ENCODE results near the gene NAA15.
"Not testable (repeated sequence)": the region's sequence is repeated elsewhere in the genome, so short reads cannot be mapped to it uniquely, and the experiment has no call there.

Gene NAA15

DNA sequence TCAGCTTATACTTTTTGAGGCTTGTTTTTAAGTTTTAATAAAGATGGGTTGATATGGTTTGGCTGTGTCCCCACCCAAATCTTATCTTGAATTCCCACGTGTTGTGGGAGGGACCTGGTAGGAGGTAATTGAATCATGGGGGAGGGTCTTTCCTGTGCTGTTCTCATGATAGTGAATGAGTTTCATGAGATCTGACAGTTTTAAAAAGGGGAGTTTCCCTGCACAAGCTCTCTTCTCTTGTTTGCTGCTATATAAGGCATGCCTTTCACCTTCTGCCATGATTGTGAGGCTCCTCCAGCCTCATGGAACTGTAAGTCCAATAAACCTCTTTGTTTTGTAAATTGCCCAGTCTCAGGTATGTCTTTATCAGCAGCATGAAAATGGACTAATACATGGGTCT, 20.8 kb downstream of the NAA15 start:
- H3K27me3 ChIP-seq (ENCODE audit: control insufficient read depth, insufficient read depth, low read length); H3K4me1 ChIP-seq (ENCODE audit: control insufficient read depth, insufficient read depth, low read length); H3K9ac ChIP-seq (ENCODE audit: low read depth, low read length); H3K9me3 ChIP-seq (ENCODE audit: control insufficient read depth, insufficient read depth, low read length); H3K36me3 ChIP-seq (ENCODE audit: control insufficient read depth, insufficient read depth, low read length); H3K4me3 ChIP-seq (ENCODE audit: low read depth, low read length): not testable (repeated sequence)

- not testable (repeated sequence) for H3K4me1 ChIP-seq (ENCODE audit: control insufficient read depth, insufficient read depth, low read length); H3K9ac ChIP-seq (ENCODE audit: low read depth, low read length); H3K9me3 ChIP-seq (ENCODE audit: control insufficient read depth, insufficient read depth, low read length); H3K4me3 ChIP-seq (ENCODE audit: low read depth, low read length); H3K36me3 ChIP-seq (ENCODE audit: control insufficient read depth, insufficient read depth, low read length); H3K27me3 ChIP-seq (ENCODE audit: control insufficient read depth, insufficient read depth, low read length)
Measured at GRCh38 chr4:139322541-139322940, 21.2 kb downstream of the NAA15 start.

GRCh38 chr4:139324620-139325019, 23.3 kb downstream of the NAA15 start:
- H3K36me3 ChIP-seq (ENCODE audit: control insufficient read depth, insufficient read depth, low read length): no peaks in the 10 kb centered on the region
- H3K9me3 ChIP-seq (ENCODE audit: control insufficient read depth, insufficient read depth, low read length): no peaks in the 10 kb centered on the region
- peaks cover 11% of the 10 kb centered on the region for H3K4me1 ChIP-seq (ENCODE audit: control insufficient read depth, insufficient read depth, low read length)
- H3K4me3 ChIP-seq (ENCODE audit: low read depth, low read length): no peak overlapping the region
- no peak overlapping the region for H3K9ac ChIP-seq (ENCODE audit: low read depth, low read length)
- no peaks in the 10 kb centered on the region for H3K27me3 ChIP-seq (ENCODE audit: control insufficient read depth, insufficient read depth, low read length)

- Histone ChIP-seq H3K4me1 (ENCODE audit: control insufficient read depth, insufficient read depth, low read length) (peaks cover 12% of the 10 kb centered on the region), H3K9me3 (ENCODE audit: control insufficient read depth, insufficient read depth, low read length) (no peaks in the 10 kb centered on the region), H3K4me3 (ENCODE audit: low read depth, low read length) (no peak overlapping the region), H3K36me3 (ENCODE audit: control insufficient read depth, insufficient read depth, low read length) (no peaks in the 10 kb centered on the region), H3K27me3 (ENCODE audit: control insufficient read depth, insufficient read depth, low read length) (no peaks in the 10 kb centered on the region), H3K9ac (ENCODE audit: low read depth, low read length) (no peak overlapping the region)
Measured at GRCh38 chr4:139329665-139330200, 28.4 kb downstream of the NAA15 start.

GRCh38 chr4:139330283-139330682, 29.0 kb downstream of the NAA15 start:
- no peak overlapping the region for H3K4me3 ChIP-seq (ENCODE audit: low read depth, low read length)
- H3K9ac ChIP-seq (ENCODE audit: low read depth, low read length): no peak overlapping the region
- no peaks in the 10 kb centered on the region for H3K36me3 ChIP-seq (ENCODE audit: control insufficient read depth, insufficient read depth, low read length)
- no peaks in the 10 kb centered on the region for H3K9me3 ChIP-seq (ENCODE audit: control insufficient read depth, insufficient read depth, low read length)
- no peaks in the 10 kb centered on the region for H3K27me3 ChIP-seq (ENCODE audit: control insufficient read depth, insufficient read depth, low read length)
- H3K4me1 ChIP-seq (ENCODE audit: control insufficient read depth, insufficient read depth, low read length): peaks cover 10% of the 10 kb centered on the region

GRCh38 chr4:139331185-139331584, 29.9 kb downstream of the NAA15 start:
- Histone ChIP-seq H3K4me3 (ENCODE audit: low read depth, low read length) (no peak overlapping the region), H3K9ac (ENCODE audit: low read depth, low read length) (no peak overlapping the region), H3K4me1 (ENCODE audit: control insufficient read depth, insufficient read depth, low read length) (peaks cover 10% of the 10 kb centered on the region), H3K9me3 (ENCODE audit: control insufficient read depth, insufficient read depth, low read length) (no peaks in the 10 kb centered on the region), H3K27me3 (ENCODE audit: control insufficient read depth, insufficient read depth, low read length) (no peaks in the 10 kb centered on the region), H3K36me3 (ENCODE audit: control insufficient read depth, insufficient read depth, low read length) (no peaks in the 10 kb centered on the region)

DNA sequence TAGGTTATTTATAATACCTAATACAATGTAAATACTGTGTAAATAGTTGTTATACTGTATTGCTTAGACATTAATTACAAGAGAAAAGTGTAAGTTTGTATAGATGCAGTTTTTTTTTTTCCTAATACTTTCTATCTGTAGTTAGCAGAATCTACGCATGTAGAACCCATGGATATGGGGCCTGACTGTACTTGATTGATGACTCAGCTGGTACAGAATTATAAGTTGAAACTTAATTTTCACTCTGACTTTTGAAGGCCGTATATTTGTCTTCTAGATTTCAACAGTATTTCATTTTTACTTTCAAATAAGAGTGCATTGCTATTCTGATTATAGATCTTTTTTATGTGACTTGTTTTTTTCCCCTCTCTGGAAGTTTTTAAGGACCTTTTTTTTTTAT, 31.7 kb downstream of the NAA15 start:
- H3K4me1 ChIP-seq (ENCODE audit: control insufficient read depth, insufficient read depth, low read length): peaks cover 10% of the 10 kb centered on the region
- H3K36me3 ChIP-seq (ENCODE audit: control insufficient read depth, insufficient read depth, low read length): no peaks in the 10 kb centered on the region
- H3K9ac ChIP-seq (ENCODE audit: low read depth, low read length): no peak overlapping the region
- H3K9me3 ChIP-seq (ENCODE audit: control insufficient read depth, insufficient read depth, low read length): no peaks in the 10 kb centered on the region
- no peak overlapping the region for H3K4me3 ChIP-seq (ENCODE audit: low read depth, low read length)
- no peaks in the 10 kb centered on the region for H3K27me3 ChIP-seq (ENCODE audit: control insufficient read depth, insufficient read depth, low read length)

- Histone ChIP-seq H3K4me3 (ENCODE audit: low read depth, low read length) (no peak overlapping the region), H3K27me3 (ENCODE audit: control insufficient read depth, insufficient read depth, low read length) (no peaks in the 10 kb centered on the region), H3K4me1 (ENCODE audit: control insufficient read depth, insufficient read depth, low read length) (no peaks in the 10 kb centered on the region), H3K36me3 (ENCODE audit: control insufficient read depth, insufficient read depth, low read length) (peaks cover 8% of the 10 kb centered on the region), H3K9ac (ENCODE audit: low read depth, low read length) (no peak overlapping the region), H3K9me3 (ENCODE audit: control insufficient read depth, insufficient read depth, low read length) (no peaks in the 10 kb centered on the region)
Measured at GRCh38 chr4:139337612-139338011, 36.3 kb downstream of the NAA15 start.

GRCh38 chr4:139361301-139361700, 60.0 kb downstream of the NAA15 start:
- Histone ChIP-seq H3K4me1 (ENCODE audit: control insufficient read depth, insufficient read depth, low read length) (no peaks in the 10 kb centered on the region), H3K27me3 (ENCODE audit: control insufficient read depth, insufficient read depth, low read length) (no peaks in the 10 kb centered on the region), H3K9ac (ENCODE audit: low read depth, low read length) (no peak overlapping the region), H3K4me3 (ENCODE audit: low read depth, low read length) (no peak overlapping the region), H3K36me3 (ENCODE audit: control insufficient read depth, insufficient read depth, low read length) (no peaks in the 10 kb centered on the region), H3K9me3 (ENCODE audit: control insufficient read depth, insufficient read depth, low read length) (no peaks in the 10 kb centered on the region)

GRCh38 chr4:139367421-139368090, 66.3 kb downstream of the NAA15 start:
- no peaks in the 10 kb centered on the region for H3K4me1 ChIP-seq (ENCODE audit: control insufficient read depth, insufficient read depth, low read length)
- H3K27me3 ChIP-seq (ENCODE audit: control insufficient read depth, insufficient read depth, low read length): no peaks in the 10 kb centered on the region
- peaks cover 4% of the 10 kb centered on the region for H3K36me3 ChIP-seq (ENCODE audit: control insufficient read depth, insufficient read depth, low read length)
- no peak overlapping the region for H3K4me3 ChIP-seq (ENCODE audit: low read depth, low read length)
- no peaks in the 10 kb centered on the region for H3K9me3 ChIP-seq (ENCODE audit: control insufficient read depth, insufficient read depth, low read length)
- H3K9ac ChIP-seq (ENCODE audit: low read depth, low read length): no peak overlapping the region

- peaks cover 4% of the 10 kb centered on the region for H3K36me3 ChIP-seq (ENCODE audit: control insufficient read depth, insufficient read depth, low read length)
- no peak overlapping the region for H3K4me3 ChIP-seq (ENCODE audit: low read depth, low read length)
- H3K9ac ChIP-seq (ENCODE audit: low read depth, low read length): no peak overlapping the region
- no peaks in the 10 kb centered on the region for H3K27me3 ChIP-seq (ENCODE audit: control insufficient read depth, insufficient read depth, low read length)
- no peaks in the 10 kb centered on the region for H3K4me1 ChIP-seq (ENCODE audit: control insufficient read depth, insufficient read depth, low read length)
- no peaks in the 10 kb centered on the region for H3K9me3 ChIP-seq (ENCODE audit: control insufficient read depth, insufficient read depth, low read length)
Measured at GRCh38 chr4:139368998-139369397, 67.7 kb downstream of the NAA15 start.

DNA sequence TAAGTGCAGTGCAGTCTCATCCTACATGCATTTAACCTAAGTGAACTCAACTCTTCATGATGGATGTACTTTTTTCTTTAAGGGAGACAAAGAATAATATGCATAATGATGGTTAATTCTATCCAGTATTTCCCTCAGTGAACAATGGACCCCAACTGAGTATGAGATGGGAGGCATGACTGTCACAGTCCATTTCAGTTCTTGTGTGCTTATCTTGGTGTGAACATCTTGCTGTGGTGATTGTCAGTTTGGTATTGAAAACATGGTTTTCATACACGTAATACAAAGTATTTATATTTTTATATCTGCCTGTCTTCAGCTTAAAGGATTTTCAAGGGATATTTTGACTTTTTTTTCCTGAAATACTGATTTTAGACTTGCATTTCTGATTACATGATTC, 72.9 kb downstream of the NAA15 start:
- H3K36me3 ChIP-seq (ENCODE audit: control insufficient read depth, insufficient read depth, low read length): peaks cover 8% of the 10 kb centered on the region
- no peaks in the 10 kb centered on the region for H3K27me3 ChIP-seq (ENCODE audit: control insufficient read depth, insufficient read depth, low read length)
- no peak overlapping the region for H3K4me3 ChIP-seq (ENCODE audit: low read depth, low read length)
- H3K4me1 ChIP-seq (ENCODE audit: control insufficient read depth, insufficient read depth, low read length): no peaks in the 10 kb centered on the region
- H3K9me3 ChIP-seq (ENCODE audit: control insufficient read depth, insufficient read depth, low read length): no peaks in the 10 kb centered on the region
- H3K9ac ChIP-seq (ENCODE audit: low read depth, low read length): no peak overlapping the region

Data from iPS-15b (cell line).